Activated B cell treated with CpG ODN at 0.5 μM for 24 hours (primary cell): ENCODE measurements around the gene TMEM184A. TPM values are rescaled to one million over a fixed set of nuclear protein-coding genes. Genes with fewer than 3 reads are reported as not detected.
A peak's percentile ranks its signal among the peaks of the same experiment; 100 is the strongest.

Experiments used
- ATAC-seq: fragments of 200-7000 bp; cut with Tn5 transposase; one replicate; pipeline ENCODE4 v1.10.0; 2021; ENCODE audit warnings: low read depth, mild to moderate bottlenecking, moderate library complexity
- CTCF ChIA-PET: fragments of 350-600 bp; sonication (Branson Sonifier 250); formaldehyde crosslinking; loops from one replicate; lab custom pipeline; 2021; ENCODE audit warnings: antibody characterized with exemption; lab: Charles Lee
- POLR2A ChIA-PET: fragments of 350-600 bp; sonication (Branson Sonifier 250); formaldehyde crosslinking; loops from one replicate; lab custom pipeline; 2021; ENCODE audit warnings: antibody characterized with exemption; lab: Charles Lee
- DNase-seq: peaks from one replicate; pipeline ENCODE4 v3.0.0; 2022
- H3K27ac Mint-ChIP-seq: one replicate; pipeline ENCODE4 v1.8.0; 2020; ENCODE audit warnings: mixed read lengths
- H3K27me3 Mint-ChIP-seq: one replicate; pipeline ENCODE4 v1.8.0; 2021; ENCODE audit warnings: mixed read lengths
- H3K36me3 Mint-ChIP-seq: one replicate; pipeline ENCODE4 v1.8.0; 2021; ENCODE audit warnings: low read depth, mixed read lengths
- H3K4me1 Mint-ChIP-seq: one replicate; pipeline ENCODE4 v1.8.0; 2021; ENCODE audit warnings: mixed read lengths
- H3K4me3 Mint-ChIP-seq: one replicate; pipeline ENCODE4 v1.8.0; 2020; ENCODE audit warnings: mild to moderate bottlenecking, mixed read lengths
- H3K9me3 Mint-ChIP-seq: one replicate; pipeline ENCODE4 v1.8.0; 2020; ENCODE audit warnings: mixed read lengths
- intact Hi-C: fragments of 100-400 bp; cut with micrococcal nuclease; formaldehyde crosslinking; loops from one replicate; pipeline ENCODE4 v1.15.1; 2024
- total RNA-seq: library from RNA; stranded (reverse); gene quantifications from 2 replicates; pipeline ENCODE4 v1.2.3, GENCODE V29; 2022
- TF ChIP-seq, protein P1 (sequence below): fragments of 200-600 bp; IDR thresholded peaks from one replicate; pipeline ENCODE4 v1.8.0; 2022; ENCODE audit warnings: antibody characterized with exemption, mild to moderate bottlenecking

The TMEM184A gene
- total RNA-seq, 1 donor from 2014 or later, result not detected

DNA sequence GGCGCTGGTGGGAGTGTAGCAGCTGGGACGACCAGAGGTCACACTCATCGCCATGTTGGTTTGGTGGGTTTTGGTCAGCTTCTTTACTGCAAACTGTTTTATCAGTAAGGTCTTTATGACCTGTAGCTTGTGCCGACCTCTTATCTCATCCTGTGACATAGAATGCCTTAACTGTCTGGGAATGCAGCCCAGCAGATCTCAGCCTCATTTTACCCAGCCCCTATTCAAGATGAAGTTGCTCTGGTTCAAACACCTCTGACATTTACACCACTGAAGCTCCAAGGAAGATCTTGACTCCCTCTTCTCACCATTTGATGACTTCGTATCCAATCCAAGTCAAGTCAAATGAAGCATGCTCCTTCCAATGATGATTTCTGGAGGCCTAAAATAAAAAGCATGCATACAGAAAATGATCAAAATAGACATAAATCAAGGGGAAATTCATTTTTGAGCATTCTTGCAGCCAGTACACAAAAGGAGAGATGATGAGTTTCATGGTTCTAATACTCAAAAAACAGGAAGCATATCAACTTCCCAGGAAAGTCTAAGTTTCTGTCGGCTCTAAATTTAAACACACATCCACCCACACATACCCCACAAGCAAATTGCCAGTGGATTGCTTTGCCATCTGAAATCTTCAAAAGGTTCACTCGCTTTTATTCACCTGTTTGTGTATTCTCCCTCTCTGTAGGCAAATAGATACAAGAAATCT, 16.3 kb upstream of the TMEM184A start:
- TF ChIP-seq, protein P1, sequence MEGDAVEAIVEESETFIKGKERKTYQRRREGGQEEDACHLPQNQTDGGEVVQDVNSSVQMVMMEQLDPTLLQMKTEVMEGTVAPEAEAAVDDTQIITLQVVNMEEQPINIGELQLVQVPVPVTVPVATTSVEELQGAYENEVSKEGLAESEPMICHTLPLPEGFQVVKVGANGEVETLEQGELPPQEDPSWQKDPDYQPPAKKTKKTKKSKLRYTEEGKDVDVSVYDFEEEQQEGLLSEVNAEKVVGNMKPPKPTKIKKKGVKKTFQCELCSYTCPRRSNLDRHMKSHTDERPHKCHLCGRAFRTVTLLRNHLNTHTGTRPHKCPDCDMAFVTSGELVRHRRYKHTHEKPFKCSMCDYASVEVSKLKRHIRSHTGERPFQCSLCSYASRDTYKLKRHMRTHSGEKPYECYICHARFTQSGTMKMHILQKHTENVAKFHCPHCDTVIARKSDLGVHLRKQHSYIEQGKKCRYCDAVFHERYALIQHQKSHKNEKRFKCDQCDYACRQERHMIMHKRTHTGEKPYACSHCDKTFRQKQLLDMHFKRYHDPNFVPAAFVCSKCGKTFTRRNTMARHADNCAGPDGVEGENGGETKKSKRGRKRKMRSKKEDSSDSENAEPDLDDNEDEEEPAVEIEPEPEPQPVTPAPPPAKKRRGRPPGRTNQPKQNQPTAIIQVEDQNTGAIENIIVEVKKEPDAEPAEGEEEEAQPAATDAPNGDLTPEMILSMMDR, result no peak
- no peak overlapping the region for H3K4me3 Mint-ChIP-seq
- H3K4me1 Mint-ChIP-seq, result peaks cover 26% of the 10 kb centered on the region
- intact Hi-C loops, result no loop called here
- DNase-seq (no peak), ATAC-seq (no peak)
- ChIA-PET POLR2A (interaction anchor here (0.6 kb wide), 2 partner anchors 665 to 981 kb away, joined by 3 to 5 read pairs; no protein-coding TSS in a partner anchor), CTCF (no interaction called here)
- H3K9me3 Mint-ChIP-seq, result no peaks in the 10 kb centered on the region
- no peaks in the 10 kb centered on the region for H3K27me3 Mint-ChIP-seq
- peaks cover 14% of the 10 kb centered on the region for H3K36me3 Mint-ChIP-seq
- peak overlapping the region; percentile 2 for H3K27ac Mint-ChIP-seq

DNA sequence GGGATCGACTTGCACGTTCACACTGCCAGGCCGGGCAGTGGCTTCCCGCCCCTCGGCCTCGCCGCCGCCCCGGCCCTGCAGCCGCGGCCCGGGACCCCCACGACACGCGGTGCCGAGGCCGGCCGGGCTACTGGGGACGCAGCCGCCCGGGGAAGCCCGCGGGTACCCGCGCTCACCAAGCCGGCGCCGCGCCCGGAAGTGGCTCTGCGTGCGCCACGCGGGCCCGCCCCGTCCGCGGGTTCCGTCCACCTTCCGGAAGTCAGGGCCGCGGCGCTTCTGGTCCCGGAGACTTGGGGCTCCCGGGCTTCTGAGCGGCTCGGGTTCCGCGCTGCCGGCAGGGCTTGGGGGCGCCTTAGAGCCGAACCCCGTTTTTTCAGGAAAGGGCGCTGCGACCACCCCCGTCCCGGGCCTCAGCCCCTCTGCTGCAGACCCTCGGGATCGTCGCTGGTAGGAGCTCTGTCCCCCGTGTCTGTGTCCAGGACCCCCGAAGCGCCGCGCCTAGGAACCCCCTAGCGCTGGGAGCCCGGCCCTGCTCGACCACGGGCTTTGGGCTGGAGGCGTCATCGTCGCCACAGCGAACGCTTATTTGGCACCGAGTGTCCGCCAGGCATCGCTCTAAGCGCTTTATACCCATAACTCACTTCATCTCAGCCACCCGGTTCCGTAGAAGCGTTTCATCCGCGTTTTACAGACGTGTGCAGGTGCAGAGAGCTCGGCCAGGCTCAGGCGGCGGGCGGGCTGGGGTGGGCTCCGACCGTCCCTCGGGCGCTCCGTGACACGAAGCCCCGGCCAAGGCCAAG, 14.0 kb upstream of the TMEM184A start, which contains the start of gene PSMG3:
TSS of gene PSMG3 (minus strand) at position 200 of the 800 bp plus-strand sequence. CDS start 693 bp downstream, outside the sequence.
- intact Hi-C loops, result loop anchor here (1.0 kb wide), 3 partner anchors 22 to 66 kb away; partner anchors contain the start of gene INTS1
- POLR2A ChIA-PET, result interaction anchor here (0.6 to 1.5 kb wide), 11 partner anchors 14 to 1188 kb away, joined by 3 to 9 read pairs (median 4); partner anchors contain the start of genes EIF3B and TMEM184A
- Mint-ChIP-seq H3K27me3 (no peaks in the 10 kb centered on the region), H3K27ac (peak within 1 kb of the TSS; percentile 88), H3K4me1 (peaks cover 26% of the 10 kb centered on the region), H3K36me3 (peaks cover 24% of the 10 kb centered on the region), H3K9me3 (no peaks in the 10 kb centered on the region), H3K4me3 (peak within 1 kb of the TSS; percentile 86)
- CTCF ChIA-PET, result no interaction called here
- TF ChIP-seq, protein P1, result no peak
- DNase-seq (peak; percentile 91), ATAC-seq (peak; percentile 90)

DNA sequence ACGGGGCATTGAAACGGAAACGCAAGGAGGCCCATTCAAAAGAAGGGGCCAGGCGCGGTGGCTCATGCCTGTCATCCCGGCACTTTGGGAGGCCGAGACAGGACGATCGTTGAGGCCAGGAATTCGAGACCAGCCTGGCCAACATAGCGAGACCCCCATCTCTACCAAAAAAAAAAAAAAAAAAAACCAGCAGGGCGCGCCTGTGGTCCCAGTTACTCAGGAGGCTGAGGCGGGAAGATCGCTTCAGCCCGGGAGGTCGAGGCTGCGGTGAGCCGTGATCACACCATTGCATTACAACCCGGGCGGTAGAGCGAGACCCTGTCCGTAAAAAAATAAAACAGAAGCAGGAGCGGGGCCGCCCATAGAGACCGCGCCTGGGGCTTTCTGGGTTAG, 13.4 kb upstream of the TMEM184A start:
- H3K4me1 Mint-ChIP-seq, result peaks cover 26% of the 10 kb centered on the region
- ATAC-seq (no peak), DNase-seq (no peak)
- intact Hi-C loops, result no loop called here
- H3K27ac Mint-ChIP-seq, result peak overlapping the region; percentile 81
- H3K36me3 Mint-ChIP-seq, result peaks cover 24% of the 10 kb centered on the region
- H3K27me3 Mint-ChIP-seq, result no peaks in the 10 kb centered on the region
- no peaks in the 10 kb centered on the region for H3K9me3 Mint-ChIP-seq
- H3K4me3 Mint-ChIP-seq, result peak overlapping the region; percentile 80
- ChIA-PET CTCF (no interaction called here), POLR2A (interaction anchor here (0.7 to 1.5 kb wide), 2 partner anchors 16 to 785 kb away, joined by 9 to 10 read pairs; partner anchors contain the start of gene EIF3B)
- TF ChIP-seq, protein P1, result no peak

DNA sequence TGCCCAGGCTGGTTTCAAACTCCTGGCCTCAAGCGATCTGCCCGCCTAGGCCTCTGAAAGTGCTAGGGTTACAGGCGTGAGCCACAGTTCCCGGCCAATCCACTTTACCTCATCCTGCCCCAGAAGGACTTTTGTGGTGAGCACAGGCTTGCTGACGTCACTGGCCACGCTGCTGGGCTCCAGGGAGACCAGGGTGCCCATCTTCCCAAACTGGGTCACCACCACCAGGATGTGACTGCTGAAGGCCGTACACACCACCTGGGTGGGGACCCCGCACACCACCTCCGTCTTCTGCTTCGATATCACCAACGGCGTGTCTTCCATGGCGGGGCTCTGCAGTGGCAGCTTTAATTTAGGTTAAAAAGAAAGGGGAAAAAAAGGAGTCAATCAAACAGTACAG, 13.0 kb upstream of the TMEM184A start:
- Mint-ChIP-seq H3K9me3 (no peaks in the 10 kb centered on the region), H3K4me3 (peak overlapping the region; percentile 80), H3K27ac (peak overlapping the region; percentile 81), H3K4me1 (peaks cover 26% of the 10 kb centered on the region), H3K36me3 (peaks cover 24% of the 10 kb centered on the region), H3K27me3 (no peaks in the 10 kb centered on the region)
- ChIA-PET CTCF (no interaction called here), POLR2A (interaction anchor here (0.7 kb wide), 1 partner anchor 17 kb away, joined by 10 read pairs; no protein-coding TSS in a partner anchor)
- DNase-seq (no peak), ATAC-seq (no peak)
- TF ChIP-seq, protein P1, result no peak
- intact Hi-C loops, result no loop called here
